Hypothalamus (tissue), 51 donors: Measurements from ENCODE around the gene BEST4.
A peak's percentile ranks its signal among the peaks of the same experiment; 100 is the strongest.
"Not testable (repeated sequence)": the region's sequence is repeated elsewhere in the genome, so short reads cannot be mapped to it uniquely, and the experiment has no call there.

Experiments
- DNase-seq, 51 donors: peaks; one replicate each; lab custom pipeline; 2025; lab: John Stamatoyannopoulos, UW

Gene BEST4

DNA sequence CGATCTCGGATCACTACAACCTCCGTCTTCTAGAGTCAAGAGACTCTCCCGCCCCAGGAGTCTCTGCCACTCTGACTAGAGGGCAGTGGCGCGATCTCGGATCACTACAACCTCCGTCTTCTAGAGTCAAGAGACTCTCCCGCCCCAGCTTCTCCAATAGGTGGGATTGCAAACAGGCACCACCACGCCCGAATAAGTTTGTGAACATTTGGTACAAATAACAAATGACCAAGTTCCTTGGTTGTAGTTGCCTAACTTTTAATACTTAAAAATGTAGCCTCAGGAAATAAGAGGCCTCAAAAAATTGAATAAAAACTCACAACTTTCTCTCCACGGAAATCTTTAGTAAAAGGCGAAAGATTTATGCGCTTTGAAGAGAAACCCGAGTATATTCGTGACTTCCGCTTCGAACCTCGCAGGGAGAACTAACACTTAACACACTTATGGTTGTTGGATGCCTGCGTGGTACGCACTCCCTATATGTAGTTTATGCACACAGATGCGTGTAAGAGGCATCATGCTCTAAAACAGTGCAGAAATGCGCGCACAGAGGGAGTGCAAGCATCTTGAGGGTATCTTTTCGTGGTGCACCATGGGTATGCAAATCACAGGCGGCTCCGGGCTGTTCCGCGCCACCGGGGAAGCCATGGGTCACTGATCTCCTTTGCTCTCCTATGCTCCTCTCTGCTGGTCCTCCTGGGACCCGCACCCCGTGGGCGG, 31.8 kb upstream of the BEST4 start:
- DNase-seq: peak in 42 of 51 donors; percentile 20 to 86 (median 47)

DNA sequence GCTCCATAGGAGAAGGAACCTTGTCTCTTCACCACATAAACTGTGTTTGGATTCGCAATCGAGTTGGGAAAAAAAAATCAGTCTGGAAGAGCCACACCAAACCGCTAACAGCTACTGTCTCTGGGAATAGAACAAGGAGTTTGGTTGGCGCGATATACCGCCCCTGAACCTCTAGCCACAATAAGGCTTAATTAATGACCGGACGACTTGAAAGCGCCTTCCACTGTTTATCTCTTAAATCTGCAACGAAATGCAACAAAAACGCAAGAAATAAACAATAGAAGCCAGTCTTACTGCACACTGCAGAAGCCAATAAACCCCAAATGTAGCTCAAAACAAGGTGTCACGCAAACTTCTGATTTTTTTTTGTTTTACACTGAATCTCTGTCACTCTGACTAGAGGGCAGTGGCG, 31.2 kb upstream of the BEST4 start:
- DNase-seq: no peak

- no peak for DNase-seq
These were observed 30.0 kb upstream of the BEST4 start for GRCh38 chr1:44817771-44818495.

GRCh38 chr1:44817307-44817706, 29.3 kb upstream of the BEST4 start:
- no peak for DNase-seq

GRCh38 chr1:44815926-44816325, 28.0 kb upstream of the BEST4 start:
- not testable (repeated sequence) for DNase-seq

DNA sequence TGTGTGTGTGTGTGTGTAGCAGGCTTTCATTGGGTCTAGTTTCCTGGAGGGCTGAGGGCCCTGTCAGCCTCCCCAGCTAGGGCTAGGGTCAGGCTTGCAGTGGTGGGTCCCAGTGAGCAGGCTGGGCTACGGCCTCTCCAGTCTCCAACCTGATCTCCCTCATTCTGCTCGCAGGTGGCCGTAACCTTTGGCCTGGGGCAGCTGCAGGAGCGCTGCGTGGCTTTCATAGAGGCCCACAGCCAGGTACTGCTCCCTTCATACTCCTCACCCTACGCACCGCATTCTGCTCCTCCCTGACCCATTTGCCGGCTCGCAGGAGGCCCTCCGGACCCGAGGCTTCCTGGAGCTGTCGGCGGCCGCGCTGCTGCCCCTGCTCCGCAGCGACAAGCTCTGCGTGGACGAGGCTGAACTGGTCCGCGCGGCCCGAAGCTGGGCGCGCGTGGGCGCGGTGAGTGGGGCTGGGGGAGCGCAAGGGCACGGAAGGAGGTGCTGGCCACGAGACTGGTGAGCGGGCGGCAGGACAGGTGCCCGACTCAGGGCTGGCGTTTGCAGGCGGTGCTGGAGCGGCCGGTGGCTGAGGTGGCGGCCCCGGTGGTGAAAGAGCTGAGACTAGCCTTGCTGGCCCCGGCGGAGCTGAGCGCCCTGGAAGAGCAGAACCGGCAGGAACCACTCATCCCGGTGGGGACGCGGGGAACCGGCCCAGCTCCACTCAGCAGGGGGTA, 25.0 kb upstream of the BEST4 start:
- DNase-seq: peak in 6 of 51 donors; percentile 33 to 75 (median 61)

DNA sequence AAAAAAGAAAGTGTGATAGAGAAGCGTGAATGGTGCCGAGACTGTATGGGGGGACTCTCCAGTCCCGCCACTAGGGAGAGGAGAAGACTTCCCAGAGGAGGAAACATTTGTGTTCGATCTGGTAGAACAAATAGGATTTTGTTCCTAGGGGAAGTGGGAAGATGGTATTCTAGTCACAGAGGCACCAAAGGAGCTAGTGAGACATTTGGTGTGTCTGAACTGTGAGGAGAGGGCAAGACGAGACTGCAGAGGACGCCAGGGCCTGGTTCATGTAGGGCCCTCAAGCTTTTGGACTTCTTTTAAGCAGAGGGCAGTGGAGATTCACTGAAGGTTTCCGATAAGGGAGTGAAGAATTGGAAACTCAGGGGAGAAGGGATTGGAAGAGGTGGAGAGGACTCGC, 23.3 kb upstream of the BEST4 start:
- no peak for DNase-seq

GRCh38 chr1:44810762-44811105, 22.8 kb upstream of the BEST4 start:
- DNase-seq: not testable (repeated sequence)

GRCh38 chr1:44810101-44810761, 22.3 kb upstream of the BEST4 start:
- peak in 37 of 51 donors; percentile 11 to 75 (median 43) for DNase-seq

- peak in 12 of 51 donors; percentile 11 to 50 (median 36) for DNase-seq
These were observed 21.3 kb upstream of the BEST4 start for GRCh38 chr1:44808938-44809917.

DNA sequence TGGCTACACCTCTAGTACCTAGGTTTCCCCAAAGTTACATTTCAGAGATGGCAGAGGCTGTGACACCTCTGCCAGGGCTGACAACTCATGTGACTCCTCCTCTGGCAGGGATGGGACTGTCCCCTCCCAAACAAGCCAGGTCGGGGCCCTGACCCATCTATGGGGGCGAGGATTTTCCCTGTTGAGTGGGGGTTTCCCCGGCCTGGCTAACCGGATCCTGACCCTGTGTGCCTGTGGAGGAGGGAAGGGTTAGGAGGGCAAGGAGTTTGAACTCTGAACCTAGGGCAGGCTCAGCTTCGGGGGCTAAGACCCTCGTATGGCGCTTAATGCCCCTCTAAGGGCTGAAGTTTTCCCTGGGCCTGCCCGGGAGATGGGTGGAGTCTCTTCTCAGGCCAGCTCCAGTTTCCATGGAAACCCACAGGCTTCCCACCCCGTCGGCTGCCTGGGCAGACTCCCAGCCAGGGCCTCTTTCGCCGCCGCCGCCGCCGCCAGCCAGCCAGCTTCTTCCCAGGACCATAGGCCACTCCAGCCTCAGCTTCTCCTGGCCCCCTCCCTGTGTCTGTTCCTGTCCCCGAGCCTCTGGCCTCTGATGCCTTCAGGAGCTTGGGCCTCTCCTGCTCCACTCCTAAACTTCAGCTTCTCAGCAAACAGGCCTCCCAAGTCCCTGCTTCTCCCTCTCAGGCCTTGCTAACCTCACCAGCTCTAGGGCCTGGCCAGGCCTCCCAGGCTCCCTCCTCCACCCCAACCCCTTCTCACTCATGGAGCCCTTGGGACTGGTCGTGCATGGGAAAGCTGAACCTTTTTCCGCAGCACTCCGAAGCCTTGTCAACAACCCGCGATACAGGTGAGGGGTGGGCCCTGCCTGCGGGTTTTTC, 20.3 kb upstream of the BEST4 start, which contains the start of gene BTBD19:
Gene BTBD19 (plus strand): TSS at position 461 of the 875 bp plus-strand sequence. CDS start 298 bp downstream, at position 759.
- DNase-seq: peak in 47 of 51 donors; percentile 11 to 87 (median 67)

DNA sequence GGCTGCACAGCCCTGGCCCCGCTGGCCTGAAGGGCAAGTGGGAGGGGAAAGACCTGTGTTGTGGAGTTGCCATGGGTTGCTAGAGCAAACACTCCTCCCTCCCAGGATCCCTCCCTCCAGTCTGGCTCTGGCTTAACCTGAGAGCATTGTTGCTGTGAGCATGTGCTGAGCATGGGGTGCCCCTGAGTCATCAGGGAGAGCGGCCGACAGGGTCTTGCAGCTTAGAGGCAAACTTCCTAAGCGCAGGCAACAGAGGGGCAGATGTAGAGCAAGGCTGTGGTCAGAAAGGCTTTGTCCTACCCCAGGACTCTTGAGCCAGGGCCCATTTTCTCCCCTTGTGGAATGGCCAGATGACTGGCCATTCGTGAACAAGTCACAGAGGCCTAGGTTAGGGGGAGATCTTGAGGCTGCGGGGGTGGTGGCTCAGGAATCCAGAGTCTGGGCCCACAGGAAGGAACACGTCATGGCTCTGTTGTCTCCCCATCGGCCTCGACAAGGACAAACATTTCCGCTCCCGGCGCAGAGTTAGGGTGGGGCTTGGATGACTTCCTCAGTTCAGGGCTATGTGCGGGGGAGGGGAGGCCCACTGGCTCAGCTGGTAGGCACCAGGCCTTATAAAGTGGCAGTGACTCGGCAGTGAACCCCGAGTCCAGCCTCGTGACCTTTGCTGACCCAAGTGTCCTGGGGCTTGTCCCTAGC, 19.5 kb upstream of the BEST4 start:
- peak in 48 of 51 donors; percentile 31 to 92 (median 67) for DNase-seq

- DNase-seq: no peak
These were observed 18.9 kb upstream of the BEST4 start, which contains the start of gene DYNLT4 for GRCh38 chr1:44806704-44807363. Gene DYNLT4 (minus strand): TSS chr1:44807351. CDS start chr1:44806668, 683 bp downstream.

DNA sequence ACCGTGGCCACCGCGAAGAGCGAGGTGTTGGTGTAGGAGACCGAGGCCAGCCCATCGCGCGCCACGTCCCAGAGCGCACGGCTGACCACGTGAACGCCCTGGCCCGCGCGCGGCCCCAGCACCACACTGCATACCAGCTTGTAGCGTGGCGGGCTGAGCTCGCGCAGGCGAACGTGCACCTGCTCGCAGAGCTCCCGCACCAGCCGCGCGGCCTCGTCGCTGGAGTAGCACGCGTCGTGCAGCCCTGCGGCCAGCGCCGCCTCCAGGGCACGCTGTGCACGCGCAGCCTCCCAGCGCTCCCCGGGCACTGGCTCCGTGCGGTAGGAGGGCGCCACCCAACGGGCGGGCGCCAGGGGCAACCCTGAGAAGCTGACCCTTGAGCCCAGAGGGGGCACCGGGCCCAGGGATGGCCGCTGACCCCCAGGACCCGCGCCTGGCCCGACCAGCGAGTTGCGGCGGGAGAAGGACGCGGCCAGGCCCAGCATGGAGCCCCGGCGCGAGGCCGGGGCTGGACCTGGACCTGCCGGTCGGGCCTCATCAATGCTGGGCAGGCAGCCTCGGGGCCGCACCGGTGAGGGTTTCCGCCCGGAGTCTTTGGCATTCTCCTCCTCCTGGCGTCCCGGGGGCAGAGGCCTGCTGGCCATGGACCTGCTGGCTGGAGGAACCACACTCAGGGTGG, 18.2 kb upstream of the BEST4 start:
- DNase-seq: no peak

GRCh38 chr1:44805311-44806024, 17.5 kb upstream of the BEST4 start:
- no peak for DNase-seq
